ENCODE data around the gene EMP1. TPM values are rescaled to one million over a fixed set of nuclear protein-coding genes. Genes with fewer than 3 reads are reported as not detected.

The EMP1 gene
- total RNA-seq, 8 experiments from 2014 or later: 0.23 to 195 (median 17.5) TPM

- H3K27ac ChIP-seq: no peak overlapping the region
- no peak overlapping the region for H3K4me3 ChIP-seq
- in situ Hi-C loops (cut with MboI; ENCODE audit: low pct_unique_long_range_greater_than_20kb in 2 of 9, low sequenced_read_pairs in 9 of 9, unreplicated experiment in 9 of 9): no loop called here
- no peaks in the 10 kb centered on the region for H3K4me1 ChIP-seq (replicated peaks in 1 of 2)
- ATAC-seq (replicated peaks in 6 of 8): no peak
- WGBS, 10 experiments: 56 to 100% (median 82%) methylated on average over 1 to 4 of the region's 4 CpGs; no CpG with 5 or more reads in 1 of the 10 experiments
Measured at GRCh38 chr12:13242936-13243335, 46.4 kb downstream of the EMP1 start.

DNA sequence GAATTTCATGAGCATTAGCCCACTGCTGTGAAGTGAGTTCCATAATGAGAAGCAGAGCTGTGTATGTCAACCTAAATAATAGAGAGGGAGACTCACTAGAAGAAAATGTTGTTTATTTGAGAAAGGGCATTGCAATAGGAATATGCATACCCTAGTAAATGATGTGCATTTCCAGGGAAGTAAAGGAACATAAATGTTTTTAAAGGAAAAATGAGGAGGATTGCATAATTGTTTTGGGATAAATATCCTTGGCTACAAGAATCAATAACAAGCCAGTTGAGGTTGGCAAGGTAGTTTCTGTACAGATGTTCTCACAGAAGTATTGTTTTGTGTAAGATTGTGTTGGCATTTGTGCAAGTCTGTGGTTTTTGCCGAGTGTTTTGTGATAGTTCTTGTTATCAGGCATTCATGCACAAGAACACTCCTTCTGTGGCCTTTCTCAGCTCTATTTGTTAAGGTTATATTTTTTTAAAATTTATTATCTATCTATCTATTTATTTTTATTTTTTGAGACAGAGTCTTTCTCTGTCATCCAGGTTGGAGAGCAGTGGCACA, 47.1 kb downstream of the EMP1 start:
- WGBS, 10 experiments: 0 to 100% (median 60%) methylated on average over 1 of the region's 1 CpG; no CpG with 5 or more reads in 3 of the 10 experiments
- Histone ChIP-seq H3K4me3 (no peak overlapping the region), H3K27ac (no peak overlapping the region), H3K4me1 (replicated peaks in 1 of 2) (no peaks in the 10 kb centered on the region)
- in situ Hi-C loops (cut with MboI; ENCODE audit: low pct_unique_long_range_greater_than_20kb in 2 of 9, low sequenced_read_pairs in 9 of 9, unreplicated experiment in 9 of 9): no loop called here
- peak in 3 of 8 experiments; percentile 9 to 30 (median 25) for ATAC-seq (replicated peaks in 6 of 8)

- in situ Hi-C loops (cut with MboI; ENCODE audit: low pct_unique_long_range_greater_than_20kb in 2 of 9, low sequenced_read_pairs in 9 of 9, unreplicated experiment in 9 of 9): no loop called here
- Histone ChIP-seq H3K4me3 (no peak overlapping the region), H3K27ac (no peak overlapping the region), H3K4me1 (replicated peaks in 1 of 2) (no peaks in the 10 kb centered on the region)
- ATAC-seq (replicated peaks in 6 of 8): no peak
- WGBS, 10 experiments: 0 to 83% (median 50%) methylated on average over 1 to 3 of the region's 3 CpGs; no CpG with 5 or more reads in 5 of the 10 experiments
Measured at GRCh38 chr12:13247596-13247995, 51.1 kb downstream of the EMP1 start.

GRCh38 chr12:13248964-13249363, 52.4 kb downstream of the EMP1 start:
- Histone ChIP-seq H3K27ac (no peak overlapping the region), H3K4me3 (no peak overlapping the region), H3K4me1 (replicated peaks in 1 of 2) (no peaks in the 10 kb centered on the region)
- in situ Hi-C loops (cut with MboI; ENCODE audit: low pct_unique_long_range_greater_than_20kb in 2 of 9, low sequenced_read_pairs in 9 of 9, unreplicated experiment in 9 of 9): no loop called here
- WGBS, 10 experiments: 92 to 100% (median 100%) methylated on average over 1 of the region's 1 CpG; no CpG with 5 or more reads in 5 of the 10 experiments
- ATAC-seq (replicated peaks in 6 of 8): no peak

DNA sequence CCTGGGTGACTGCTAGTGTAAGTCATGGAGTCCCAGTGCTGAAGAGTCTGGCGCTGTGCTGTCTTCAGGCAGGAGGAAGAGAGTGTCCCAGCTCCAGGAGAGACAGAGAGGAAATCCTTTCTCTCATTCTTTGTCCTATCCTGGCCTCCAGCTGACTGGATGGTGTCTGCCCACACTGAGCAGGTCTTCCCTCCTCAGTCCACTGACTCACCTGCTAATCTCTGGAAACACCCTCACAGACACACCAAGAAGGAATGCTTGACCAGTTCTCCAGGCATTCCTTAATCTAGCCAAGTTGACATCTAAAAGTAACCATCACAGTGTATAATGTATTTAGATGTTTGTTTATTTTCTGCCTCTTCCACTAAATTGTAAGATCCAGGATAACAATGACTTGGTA, 53.9 kb downstream of the EMP1 start:
- Histone ChIP-seq H3K27ac (no peak overlapping the region), H3K4me3 (no peak overlapping the region), H3K4me1 (replicated peaks in 1 of 2) (peaks cover 0 to 13% of the 10 kb centered on the region in 2 donors)
- ATAC-seq (replicated peaks in 6 of 8): peak in 1 of 8 experiments; percentile 29
- in situ Hi-C loops (cut with MboI; ENCODE audit: low pct_unique_long_range_greater_than_20kb in 2 of 9, low sequenced_read_pairs in 9 of 9, unreplicated experiment in 9 of 9): loop anchor here in 2 of 9 experiments (25.0 kb wide), 2 partner anchors 412 to 912 kb away; no protein-coding TSS in a partner anchor
- 80 to 100% (median 86%) methylated on average over 1 of the region's 1 CpG; no CpG with 5 or more reads in 7 of the 10 experiments for WGBS, 10 experiments

DNA sequence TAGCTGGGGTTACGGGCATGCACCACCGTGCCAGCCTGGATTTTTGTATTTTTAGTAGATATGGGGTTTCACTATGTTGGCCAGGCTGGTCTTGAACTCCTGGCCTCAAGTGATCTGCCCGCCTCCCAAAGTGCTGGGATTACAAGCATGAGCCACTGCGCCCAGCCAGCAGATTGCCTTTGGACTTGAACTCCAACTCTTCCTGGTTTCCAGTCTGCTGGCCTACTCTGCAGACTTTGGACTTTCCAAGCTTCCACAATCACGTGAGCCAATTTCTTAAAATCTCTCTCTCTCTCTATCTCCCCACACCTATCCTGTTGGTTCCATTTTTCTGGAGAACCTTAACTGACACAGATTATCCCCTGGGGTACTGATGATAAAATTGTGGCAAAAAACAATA, 55.0 kb downstream of the EMP1 start:
- peaks cover 7 to 19% of the 10 kb centered on the region in 2 donors for H3K4me1 ChIP-seq (replicated peaks in 1 of 2)
- ATAC-seq (replicated peaks in 6 of 8): no peak
- no peak overlapping the region for H3K27ac ChIP-seq
- no peak overlapping the region for H3K4me3 ChIP-seq
- in situ Hi-C loops (cut with MboI; ENCODE audit: low pct_unique_long_range_greater_than_20kb in 2 of 9, low sequenced_read_pairs in 9 of 9, unreplicated experiment in 9 of 9): loop anchor here in 2 of 9 experiments (25.0 kb wide), 2 partner anchors 411 to 911 kb away; no protein-coding TSS in a partner anchor
- WGBS, 10 experiments: 89 to 100% (median 100%) methylated on average over 1 to 5 of the region's 5 CpGs; no CpG with 5 or more reads in 1 of the 10 experiments

- no peak for ATAC-seq (replicated peaks in 6 of 8)
- in situ Hi-C loops (cut with MboI; ENCODE audit: low pct_unique_long_range_greater_than_20kb in 2 of 9, low sequenced_read_pairs in 9 of 9, unreplicated experiment in 9 of 9): loop anchor here in 2 of 9 experiments (25.0 kb wide), 2 partner anchors 410 to 910 kb away; no protein-coding TSS in a partner anchor
- no peak overlapping the region for H3K27ac ChIP-seq
- H3K4me1 ChIP-seq (replicated peaks in 1 of 2): peaks cover 8 to 23% of the 10 kb centered on the region in 2 donors
- no peak overlapping the region for H3K4me3 ChIP-seq
Measured at GRCh38 chr12:13252024-13252423, 55.5 kb downstream of the EMP1 start.

DNA sequence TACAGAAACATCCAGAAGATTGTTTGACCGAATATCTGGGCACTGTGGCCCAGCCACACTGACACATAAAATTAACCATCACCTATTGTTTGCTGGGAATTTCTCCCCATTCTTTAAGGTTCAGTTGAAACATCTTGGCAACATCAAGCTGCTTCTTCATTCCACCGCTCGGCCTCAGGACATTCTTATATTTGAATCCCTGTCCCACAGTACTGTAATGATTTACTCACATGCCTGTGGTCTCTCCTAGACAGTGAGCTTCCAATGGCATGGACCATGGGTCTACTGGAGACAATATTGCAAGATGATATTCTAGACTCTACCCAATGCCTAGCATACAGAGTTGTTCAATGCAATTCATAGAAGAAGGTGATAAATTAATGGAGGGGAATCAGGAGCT, 56.1 kb downstream of the EMP1 start:
- H3K4me3 ChIP-seq: no peak overlapping the region
- in situ Hi-C loops (cut with MboI; ENCODE audit: low pct_unique_long_range_greater_than_20kb in 2 of 9, low sequenced_read_pairs in 9 of 9, unreplicated experiment in 9 of 9): loop anchor here in 2 of 9 experiments (25.0 kb wide), 2 partner anchors 410 to 910 kb away; no protein-coding TSS in a partner anchor
- no peak overlapping the region for H3K27ac ChIP-seq
- peak in 1 of 8 experiments; percentile 22 for ATAC-seq (replicated peaks in 6 of 8)
- WGBS, 10 experiments: 33 to 100% (median 79%) methylated on average over 1 to 3 of the region's 3 CpGs; no CpG with 5 or more reads in 3 of the 10 experiments
- H3K4me1 ChIP-seq (replicated peaks in 1 of 2): peaks cover 9 to 26% of the 10 kb centered on the region in 2 donors

GRCh38 chr12:13253966-13254760, 57.6 kb downstream of the EMP1 start:
- 40 to 93% (median 70%) methylated on average over 1 to 7 of the region's 7 CpGs for WGBS, 10 experiments
- in situ Hi-C loops (cut with MboI; ENCODE audit: low pct_unique_long_range_greater_than_20kb in 2 of 9, low sequenced_read_pairs in 9 of 9, unreplicated experiment in 9 of 9): loop anchor here in 2 of 9 experiments (25.0 kb wide), 2 partner anchors 408 to 908 kb away; no protein-coding TSS in a partner anchor
- ATAC-seq (replicated peaks in 6 of 8): no peak
- Histone ChIP-seq H3K4me1 (replicated peaks in 1 of 2) (peaks cover 17 to 29% of the 10 kb centered on the region in 2 donors), H3K27ac (no peak overlapping the region), H3K4me3 (no peak overlapping the region)

DNA sequence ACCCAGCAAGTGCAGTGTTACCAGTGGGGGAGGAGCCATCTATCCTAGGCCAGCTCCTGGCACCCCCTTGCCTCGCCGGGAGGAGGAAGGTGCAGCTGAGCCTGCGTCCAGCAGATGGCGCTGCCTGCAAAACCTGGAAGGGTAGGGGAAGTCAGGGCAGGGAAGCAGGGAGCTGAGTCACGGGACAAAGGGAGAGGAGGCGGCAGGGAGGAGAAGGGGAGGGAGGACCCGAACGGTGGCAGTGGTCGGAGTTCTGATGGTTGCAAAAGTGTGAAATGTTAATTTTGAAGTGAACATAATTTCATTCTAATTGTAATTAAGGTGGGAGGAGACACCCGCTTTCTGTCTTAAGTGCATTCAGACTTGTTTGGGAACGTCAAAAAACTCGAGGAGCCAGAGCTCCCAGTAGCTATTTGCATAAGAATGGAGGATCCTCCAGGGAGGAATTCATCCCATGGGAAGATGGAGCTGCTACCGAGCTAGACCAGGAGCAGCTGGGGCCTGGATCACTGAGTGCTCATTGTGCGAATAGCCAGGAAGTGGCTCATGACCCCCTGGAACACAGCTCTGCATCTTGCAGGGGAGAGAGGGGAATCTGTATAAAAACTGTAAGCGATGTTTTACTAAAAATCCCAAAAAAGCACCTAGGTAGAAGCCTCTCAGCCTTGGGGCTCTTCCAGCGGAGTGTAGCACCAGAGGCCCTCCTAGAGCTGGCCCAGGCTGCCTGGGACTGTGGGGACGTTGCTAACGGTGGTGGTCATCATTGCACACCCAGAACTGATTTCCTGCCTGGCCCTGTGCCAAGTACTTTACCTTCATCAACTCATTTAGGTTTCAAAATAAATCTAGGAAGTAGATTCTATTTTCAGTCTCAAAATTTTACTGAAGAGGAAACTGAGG, 59.5 kb downstream of the EMP1 start:
- ATAC-seq (replicated peaks in 6 of 8): peak; percentile 95 to 100 (median 98)
- Histone ChIP-seq H3K4me1 (replicated peaks in 1 of 2) (peaks cover 17 to 29% of the 10 kb centered on the region in 2 donors), H3K4me3 (peak overlapping the region; percentile 8 to 33 (median 27)), H3K27ac (peak overlapping the region; percentile 40 to 58)
- WGBS, 10 experiments: 0 to 100% (median 9%) methylated on average over 1 to 8 of the region's 18 CpGs; no CpG with 5 or more reads in 1 of the 10 experiments
- in situ Hi-C loops (cut with MboI; ENCODE audit: low pct_unique_long_range_greater_than_20kb in 2 of 9, low sequenced_read_pairs in 9 of 9, unreplicated experiment in 9 of 9): loop anchor here in 2 of 9 experiments (25.0 kb wide), 2 partner anchors 406 to 906 kb away; no protein-coding TSS in a partner anchor

DNA sequence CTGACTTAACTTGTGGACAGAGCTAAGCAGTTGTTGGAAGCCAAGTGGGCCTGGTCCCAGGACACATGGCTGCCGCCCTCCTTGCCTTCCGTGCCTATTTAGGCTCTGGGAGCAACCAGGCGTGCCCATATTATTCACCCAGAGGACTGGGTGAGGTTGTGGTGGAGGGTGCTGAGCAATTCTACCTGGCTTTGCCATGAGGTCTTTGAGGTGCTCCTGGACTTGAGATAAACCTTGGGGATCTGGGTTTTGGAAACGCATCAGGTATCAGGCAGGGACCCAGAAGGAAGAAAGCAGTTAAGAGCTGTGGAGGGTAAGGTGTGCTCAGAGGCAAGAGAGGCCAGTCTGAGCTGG, 60.1 kb downstream of the EMP1 start:
- no peak for ATAC-seq (replicated peaks in 6 of 8)
- in situ Hi-C loops (cut with MboI; ENCODE audit: low pct_unique_long_range_greater_than_20kb in 2 of 9, low sequenced_read_pairs in 9 of 9, unreplicated experiment in 9 of 9): loop anchor here in 2 of 9 experiments (25.0 kb wide), 2 partner anchors 406 to 906 kb away; no protein-coding TSS in a partner anchor
- peak overlapping the region in 1 of 2 donors; percentile 40 for H3K27ac ChIP-seq
- 80 to 100% (median 93%) methylated on average over 1 to 4 of the region's 4 CpGs; no CpG with 5 or more reads in 5 of the 10 experiments for WGBS, 10 experiments
- H3K4me1 ChIP-seq (replicated peaks in 1 of 2): peaks cover 17 to 29% of the 10 kb centered on the region in 2 donors
- H3K4me3 ChIP-seq: no peak overlapping the region

GRCh38 chr12:13257356-13257875, 60.9 kb downstream of the EMP1 start:
- ATAC-seq (replicated peaks in 6 of 8): no peak
- Histone ChIP-seq H3K4me3 (no peak overlapping the region), H3K27ac (no peak overlapping the region), H3K4me1 (replicated peaks in 1 of 2) (peaks cover 17 to 29% of the 10 kb centered on the region in 2 donors)
- WGBS, 10 experiments: 60 to 100% (median 75%) methylated on average over 1 to 2 of the region's 3 CpGs; no CpG with 5 or more reads in 6 of the 10 experiments
- in situ Hi-C loops (cut with MboI; ENCODE audit: low pct_unique_long_range_greater_than_20kb in 2 of 9, low sequenced_read_pairs in 9 of 9, unreplicated experiment in 9 of 9): loop anchor here in 2 of 9 experiments (25.0 kb wide), 2 partner anchors 405 to 905 kb away; no protein-coding TSS in a partner anchor
